Bronchial epithelial cell (primary cell): ENCODE measurements around the gene IL21R. TPM values are rescaled to one million over a fixed set of nuclear protein-coding genes. Genes with fewer than 3 reads are reported as not detected.

Source experiments
- DNase-seq: peaks from one replicate; pipeline ENCODE4 v3.0.0-alpha.2; 2010; ENCODE audit warnings: low read depth
- FAIRE-seq: peaks from 2 replicates; lab custom pipeline; 2011; peaks lifted over from hg19 to GRCh38; lab: Jason Lieb, UNC
- H3K27me3 ChIP-seq: 2 replicates; pipeline ENCODE4 v1.5.1; 2011; ENCODE audit warnings: low read length; ENCODE audit not compliant: control insufficient read depth, insufficient read depth
- H3K36me3 ChIP-seq: 2 replicates; pipeline ENCODE4 v1.5.1; 2011; ENCODE audit warnings: low read length; ENCODE audit not compliant: control insufficient read depth, insufficient read depth
- H3K4me3 ChIP-seq: 2 replicates; pipeline ENCODE4 v1.5.1; 2011; ENCODE audit warnings: mild to moderate bottlenecking, low read depth, low read length, control low read depth
- total RNA-seq: library from RNA; depleted of rRNA; stranded (reverse); fragments of >200 nt; gene quantifications from 2 replicates; pipeline ENCODE4 v1.2.1, GENCODE V29; 2014
- TF ChIP-seq, protein P1 (sequence below): IDR thresholded peaks from 2 replicates; pipeline ENCODE4 v1.5.1; 2011; ENCODE audit warnings: mild to moderate bottlenecking, moderate library complexity, low read length, control low read depth, inconsistent platforms; ENCODE audit not compliant: insufficient read depth, severe bottlenecking

The IL21R gene
- total RNA-seq, 1 donor from 2014 or later: not detected

DNA sequence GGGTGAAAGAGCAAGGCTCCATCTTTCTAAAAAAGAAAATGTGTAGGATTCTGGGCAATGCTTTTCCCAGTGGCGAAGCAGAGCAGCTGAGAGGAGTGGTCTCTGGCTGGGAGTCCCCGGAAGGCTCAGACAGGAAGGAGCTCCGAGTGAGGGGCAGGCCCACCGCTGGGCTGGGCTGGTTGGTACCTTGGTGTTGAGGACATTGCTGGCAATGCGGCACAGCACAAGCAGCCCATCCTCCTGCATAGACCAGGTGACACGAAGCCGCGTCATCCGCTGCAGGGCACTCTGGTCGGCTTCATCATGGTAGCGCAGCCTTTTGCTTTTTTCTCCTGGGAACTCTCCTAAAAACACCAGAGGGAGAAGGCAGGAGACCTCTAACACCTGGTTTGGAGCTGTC lies 83.8 kb downstream of the IL21R start:
- TF ChIP-seq, protein P1, sequence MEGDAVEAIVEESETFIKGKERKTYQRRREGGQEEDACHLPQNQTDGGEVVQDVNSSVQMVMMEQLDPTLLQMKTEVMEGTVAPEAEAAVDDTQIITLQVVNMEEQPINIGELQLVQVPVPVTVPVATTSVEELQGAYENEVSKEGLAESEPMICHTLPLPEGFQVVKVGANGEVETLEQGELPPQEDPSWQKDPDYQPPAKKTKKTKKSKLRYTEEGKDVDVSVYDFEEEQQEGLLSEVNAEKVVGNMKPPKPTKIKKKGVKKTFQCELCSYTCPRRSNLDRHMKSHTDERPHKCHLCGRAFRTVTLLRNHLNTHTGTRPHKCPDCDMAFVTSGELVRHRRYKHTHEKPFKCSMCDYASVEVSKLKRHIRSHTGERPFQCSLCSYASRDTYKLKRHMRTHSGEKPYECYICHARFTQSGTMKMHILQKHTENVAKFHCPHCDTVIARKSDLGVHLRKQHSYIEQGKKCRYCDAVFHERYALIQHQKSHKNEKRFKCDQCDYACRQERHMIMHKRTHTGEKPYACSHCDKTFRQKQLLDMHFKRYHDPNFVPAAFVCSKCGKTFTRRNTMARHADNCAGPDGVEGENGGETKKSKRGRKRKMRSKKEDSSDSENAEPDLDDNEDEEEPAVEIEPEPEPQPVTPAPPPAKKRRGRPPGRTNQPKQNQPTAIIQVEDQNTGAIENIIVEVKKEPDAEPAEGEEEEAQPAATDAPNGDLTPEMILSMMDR: no peak
- Histone ChIP-seq H3K4me3 (no peak overlapping the region), H3K36me3 (peaks cover 56% of the 10 kb centered on the region), H3K27me3 (no peaks in the 10 kb centered on the region)
- FAIRE-seq (no peak), DNase-seq (no peak)

GRCh38 chr16:27486344-27486743 lies 84.4 kb downstream of the IL21R start:
- FAIRE-seq: no peak
- TF ChIP-seq, protein P1: no peak

DNA sequence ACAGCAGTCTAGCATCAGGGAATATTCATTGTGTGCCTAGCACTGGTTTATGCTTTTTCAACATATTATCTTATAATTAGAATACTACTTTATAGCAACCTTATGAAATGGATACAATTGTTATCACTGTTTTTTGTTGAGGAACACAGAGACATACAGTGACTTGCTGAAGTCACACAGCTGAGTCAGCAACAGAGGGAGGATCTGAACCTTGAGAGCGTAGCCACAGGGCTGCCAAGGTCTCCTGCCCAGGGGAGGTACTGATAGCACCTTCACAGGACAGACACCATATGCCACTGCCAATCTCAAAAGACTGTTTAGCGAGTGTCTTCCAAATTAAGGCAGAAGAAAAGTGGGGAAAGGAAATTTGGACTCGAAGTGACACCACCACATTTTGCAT lies 84.8 kb downstream of the IL21R start:
- no peak for DNase-seq
- no peak for FAIRE-seq
- peaks cover 52% of the 10 kb centered on the region for H3K36me3 ChIP-seq
- TF ChIP-seq, protein P1: no peak
- no peak overlapping the region for H3K4me3 ChIP-seq
- no peaks in the 10 kb centered on the region for H3K27me3 ChIP-seq

More at GRCh38 chr16:27486344-27486743, 84.4 kb downstream of the IL21R start:
- H3K27me3 ChIP-seq: no peaks in the 10 kb centered on the region
- no peak overlapping the region for H3K4me3 ChIP-seq
- no peak for DNase-seq
- H3K36me3 ChIP-seq: peaks cover 54% of the 10 kb centered on the region

- DNase-seq: no peak
- no peak for FAIRE-seq
- Histone ChIP-seq H3K27me3 (no peaks in the 10 kb centered on the region), H3K4me3 (no peak overlapping the region), H3K36me3 (peaks cover 37% of the 10 kb centered on the region)
- TF ChIP-seq, protein P1: no peak
These were observed 87.4 kb downstream of the IL21R start for GRCh38 chr16:27489421-27489820.

GRCh38 chr16:27489906-27490305 lies 87.9 kb downstream of the IL21R start:
- DNase-seq: no peak
- TF ChIP-seq, protein P1: no peak
- H3K36me3 ChIP-seq: peaks cover 39% of the 10 kb centered on the region
- no peak for FAIRE-seq
- H3K4me3 ChIP-seq: no peak overlapping the region
- H3K27me3 ChIP-seq: no peaks in the 10 kb centered on the region
